HepG2 (cell line): Measurements from ENCODE around the gene NEK6. TPM values are rescaled to one million over a fixed set of nuclear protein-coding genes. Genes with fewer than 3 reads are reported as not detected.

ENCODE experiments used
- ATAC-seq: fragments of 200-7000 bp; cut with Tn5 transposase; 3 replicates; pipeline ENCODE4 v1.9.1; 2020; ENCODE audit warnings: mild to moderate bottlenecking, moderate library complexity
- BruUV-seq: library from RNA; stranded (reverse); fragments of 400-500 nt; replicated peaks from 2 replicates; lab custom pipeline; 2021; lab: Mats Ljungman, UMichigan
- CTCF ChIA-PET: fragments of 300-600 bp; formaldehyde crosslinking; extraction: SDS; loops from one replicate; lab custom pipeline; 2021; ENCODE audit warnings: low total read pairs, inconsistent platforms, low intra/inter-chr PET ratio; lab: Yijun Ruan, JAX
- POLR2A ChIA-PET: fragments of 350-600 bp; sonication (Branson Sonifier 250); formaldehyde crosslinking; loops from one replicate; lab custom pipeline; 2020; ENCODE audit warnings: antibody characterized with exemption, inconsistent platforms; lab: Yijun Ruan, JAX
- DNase-seq: peaks from one replicate; pipeline ENCODE4 v3.0.0-alpha.2; 2015; ENCODE audit warnings: low spot score
- FAIRE-seq: peaks from 3 replicates; lab custom pipeline; 2011; peaks lifted over from hg19 to GRCh38; lab: Jason Lieb, UNC
- H2AFZ ChIP-seq: one replicate; pipeline ENCODE4 v1.6.1; 2011; ENCODE audit warnings: low read length, inconsistent platforms
- H3K27ac ChIP-seq: fragments of 300-600 bp; 3 replicates; pipeline ENCODE4 v1.8.0; 2011; ENCODE audit warnings: mixed run types, mild to moderate bottlenecking, mixed read lengths, low read length, inconsistent platforms; ENCODE audit not compliant: insufficient read depth; ENCODE audit errors: extremely low read length
- H3K27me3 ChIP-seq, 2 experiments: fragments of 200-600 bp in 1 of 2; 2 replicates in 1 of 2; 3 replicates in 1 of 2; pipeline versions ENCODE4 v1.6.0 to v1.8.0; 2011; ENCODE audit warnings: low read length in 2 of 2, mild to moderate bottlenecking in 2 of 2, moderate library complexity in 2 of 2, inconsistent platforms in 1 of 2; ENCODE audit not compliant: insufficient read depth in 2 of 2, control insufficient read depth in 1 of 2
- H3K36me3 ChIP-seq, 2 experiments: fragments of 200-600 bp in 1 of 2; replicated peaks in 1 of 2; 2 replicates in 1 of 2; 3 replicates in 1 of 2; pipeline versions ENCODE4 v1.5.1 to v1.8.0; 2011; ENCODE audit warnings: low read length in 2 of 2, inconsistent platforms in 1 of 2; ENCODE audit not compliant: insufficient read depth in 2 of 2, control insufficient read depth in 1 of 2
- H3K4me1 ChIP-seq: 2 replicates; pipeline ENCODE4 v1.5.1; 2012; ENCODE audit warnings: low read length, inconsistent platforms; ENCODE audit not compliant: insufficient read depth
- H3K4me2 ChIP-seq: 2 replicates; pipeline ENCODE4 v1.6.0; 2011; ENCODE audit warnings: low read depth, low read length, inconsistent platforms
- H3K4me3 ChIP-seq, 3 experiments: fragments of 200-600 bp in 1 of 3; sonication (generic), shearing (Covaris generic) in 1 of 3; replicated peaks in 1 of 3; 2 replicates each; pipeline ENCODE4 v1.5.1; 2011 to 2016; ENCODE audit warnings: low read length in 3 of 3, inconsistent platforms in 2 of 3, low read depth in 2 of 3, mild to moderate bottlenecking in 2 of 3, control low read depth in 1 of 3, mixed read lengths in 1 of 3; ENCODE audit not compliant: insufficient read depth in 1 of 3
- H3K79me2 ChIP-seq: one replicate; pipeline ENCODE4 v1.6.1; 2011; ENCODE audit warnings: low read length, inconsistent platforms; ENCODE audit not compliant: insufficient read depth
- H3K9ac ChIP-seq: 2 replicates; pipeline ENCODE4 v1.6.0; 2011; ENCODE audit warnings: mild to moderate bottlenecking, low read depth, low read length, inconsistent platforms; ENCODE audit not compliant: insufficient read depth
- H3K9me3 ChIP-seq: 2 replicates; pipeline ENCODE4 v1.5.1; 2012; ENCODE audit warnings: mild to moderate bottlenecking, low read length
- H4K20me1 ChIP-seq: 2 replicates; pipeline ENCODE4 v1.6.0; 2011; ENCODE audit warnings: inconsistent platforms, mild to moderate bottlenecking, low read length, moderate library complexity; ENCODE audit not compliant: insufficient read depth
- KDM5A ChIP-seq: fragments of 200-600 bp; sonication (generic); IDR thresholded peaks from 2 replicates; pipeline ENCODE4 v1.7.0; 2018; ENCODE audit warnings: antibody characterized with exemption, mild to moderate bottlenecking, low read length, borderline replicate concordance
- MEIS1 ChIP-seq: sonication (generic); formaldehyde crosslinking; IDR thresholded peaks from 2 replicates; pipeline ENCODE4 v1.9.0; 2021; ENCODE audit warnings: mild to moderate bottlenecking, missing genetic modification reagents, moderate library complexity, borderline replicate concordance
- RBAK ChIP-seq: sonication (generic); formaldehyde crosslinking; IDR thresholded peaks from 2 replicates; pipeline ENCODE4 v1.5.1; 2020; ENCODE audit warnings: mild to moderate bottlenecking, missing genetic modification reagents
- RBM22 ChIP-seq: fragments of 200-400 bp; formaldehyde crosslinking; optimal IDR thresholded peaks from 2 replicates; pipeline ENCODE3; 2017; ENCODE audit warnings: mild to moderate bottlenecking, low read length, moderate library complexity
- SNAI1 ChIP-seq: sonication (generic); formaldehyde crosslinking; IDR thresholded peaks from 2 replicates; pipeline ENCODE4 v1.5.0; 2020; ENCODE audit warnings: mild to moderate bottlenecking, missing genetic modification reagents, borderline replicate concordance
- XRCC5 ChIP-seq: fragments of 200-400 bp; formaldehyde crosslinking; optimal IDR thresholded peaks from 2 replicates; pipeline ENCODE3; 2017; ENCODE audit warnings: mild to moderate bottlenecking, low read length
- ZMAT3 ChIP-seq: sonication (generic); formaldehyde crosslinking; conservative IDR thresholded peaks from 2 replicates; pipeline ENCODE4 v1.7.0; 2021; ENCODE audit warnings: missing genetic modification reagents
- ZNF207 ChIP-seq: fragments of 450-650 bp; IDR thresholded peaks from 2 replicates; pipeline ENCODE4 v1.6.1; 2016; ENCODE audit warnings: antibody characterized with exemption, borderline replicate concordance
- ZNF768 ChIP-seq: sonication (generic); formaldehyde crosslinking; IDR thresholded peaks from 2 replicates; pipeline ENCODE4 v1.4.0; 2020; ENCODE audit warnings: missing genetic modification reagents
- ZNF773 ChIP-seq: sonication (generic); formaldehyde crosslinking; IDR thresholded peaks from 2 replicates; pipeline ENCODE4 v1.4.0; 2020; ENCODE audit warnings: missing genetic modification reagents, borderline replicate concordance
- ZSCAN12 ChIP-seq: sonication (generic); formaldehyde crosslinking; IDR thresholded peaks from 2 replicates; pipeline ENCODE4 v1.9.0; 2021; ENCODE audit warnings: mild to moderate bottlenecking, missing genetic modification reagents
- ZSCAN29 ChIP-seq: sonication (generic); formaldehyde crosslinking; conservative IDR thresholded peaks from 2 replicates; pipeline ENCODE4 v1.4.0; 2020; ENCODE audit warnings: mild to moderate bottlenecking, missing genetic modification reagents
- WGBS: methylation state at CpG from one replicate; pipeline ENCODE4 v1.1.6; 2017; ENCODE audit warnings: low lambda C conversion rate; 5-methylcytosine and 5-hydroxymethylcytosine counted together
- in situ Hi-C: cut with HindIII; loops from 2 replicates; pipeline ENCODE4 v1.10.0; 2017; ENCODE audit warnings: low pct_unique_long_range_greater_than_20kb; ENCODE audit not compliant: extremely low pct_ligation_motif_present
- intact Hi-C: fragments of 100-400 bp; cut with micrococcal nuclease; formaldehyde crosslinking; loops from one replicate; pipeline ENCODE4 v1.10.0; 2022; ENCODE audit not compliant: unreplicated experiment
- polyA plus RNA-seq, 8 experiments: library from polyadenylated mRNA; depleted of rRNA in 3 of 8; stranded (reverse) in 7 of 8; unstranded in 1 of 8; fragments of >200 nt; fragmentation: Illumina TruSeq in 4 of 8; extraction: Trizol in 4 of 8; gene quantifications; 2 replicates each; pipeline versions ENCODE4 v1.2.1 to v1.2.3, GENCODE V29; 2011 to 2016; ENCODE audit warnings: low read depth in 4 of 8, missing spikeins in 1 of 8, mixed read lengths in 1 of 8; ENCODE audit not compliant: insufficient read depth in 1 of 8
- total RNA-seq, 5 experiments: library from RNA; depleted of rRNA; stranded (reverse); fragments of >200 nt; fragmentation: Illumina TruSeq; extraction: Trizol; gene quantifications; 2 replicates each; pipeline ENCODE4 v1.2.3, GENCODE V29; 2016; ENCODE audit warnings: low read depth in 1 of 5
- TF ChIP-seq, protein P1 (sequence below): sonication (generic); IDR thresholded peaks from 2 replicates; pipeline ENCODE4 v1.6.1; 2016; ENCODE audit warnings: low read depth, borderline replicate concordance
- TF ChIP-seq, protein P2 (sequence below): sonication (generic); formaldehyde crosslinking; IDR thresholded peaks from 2 replicates; pipeline ENCODE4 v1.4.0; 2020; ENCODE audit warnings: missing genetic modification reagents
- TF ChIP-seq, protein P3 (sequence below): sonication (generic); formaldehyde crosslinking; IDR thresholded peaks from 2 replicates; pipeline ENCODE4 v1.4.0; 2020; ENCODE audit warnings: missing genetic modification reagents

NEK6 gene
- total and polyA plus RNA-seq, 2 of the 13 experiments (the other 11 are each of a cell fraction or from before 2014, with no cell fraction given) = 30.4 to 119 TPM

DNA sequence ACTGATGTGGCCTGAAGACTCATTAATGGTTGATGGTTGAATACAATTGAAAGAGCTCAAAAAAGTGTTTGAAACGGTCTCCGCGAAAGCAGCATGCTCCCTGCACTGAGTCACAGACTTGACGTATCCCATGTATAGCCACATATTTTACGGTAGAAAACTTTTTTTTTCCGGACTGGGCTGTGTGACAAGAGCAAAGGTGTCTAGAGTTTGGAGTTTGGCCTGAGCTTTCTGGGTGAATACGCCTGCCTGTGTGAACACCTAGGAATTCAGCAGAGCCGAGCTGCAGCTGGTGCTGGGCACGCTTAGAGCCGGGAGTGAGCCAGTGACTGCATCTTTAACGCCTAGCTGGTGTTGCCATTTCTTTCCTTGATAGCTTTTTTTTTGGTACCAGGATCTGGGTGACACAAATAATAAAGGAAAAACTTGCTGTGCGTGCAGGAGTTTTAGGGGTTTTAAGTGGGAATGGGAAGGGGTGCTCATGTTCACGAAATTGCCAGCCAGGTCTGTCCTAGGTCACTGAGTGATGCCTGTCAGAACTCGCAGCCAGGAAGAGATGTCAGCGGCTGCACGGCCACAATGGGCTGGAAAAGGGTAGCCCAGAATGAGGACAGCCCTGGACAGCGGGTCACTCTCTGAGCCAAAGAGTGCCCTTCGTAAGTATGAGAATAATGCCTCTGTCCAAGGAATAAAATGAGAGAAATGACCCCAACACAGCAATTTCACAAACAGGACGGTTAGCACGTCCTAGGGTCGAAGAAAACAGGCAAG lies 105.8 kb downstream of the NEK6 start:
- TF ChIP-seq, protein P1, sequence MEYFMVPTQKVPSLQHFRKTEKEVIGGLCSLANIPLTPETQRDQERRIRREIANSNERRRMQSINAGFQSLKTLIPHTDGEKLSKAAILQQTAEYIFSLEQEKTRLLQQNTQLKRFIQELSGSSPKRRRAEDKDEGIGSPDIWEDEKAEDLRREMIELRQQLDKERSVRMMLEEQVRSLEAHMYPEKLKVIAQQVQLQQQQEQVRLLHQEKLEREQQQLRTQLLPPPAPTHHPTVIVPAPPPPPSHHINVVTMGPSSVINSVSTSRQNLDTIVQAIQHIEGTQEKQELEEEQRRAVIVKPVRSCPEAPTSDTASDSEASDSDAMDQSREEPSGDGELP = no peak
- TF ChIP-seq RBM22 = peak; percentile 17
- no peak for TF ChIP-seq ZSCAN12 (CRISPR knock-in tag)
- no peak for TF ChIP-seq ZNF207
- H3K4me2 ChIP-seq = no peak overlapping the region
- DNase-seq = no peak

DNA sequence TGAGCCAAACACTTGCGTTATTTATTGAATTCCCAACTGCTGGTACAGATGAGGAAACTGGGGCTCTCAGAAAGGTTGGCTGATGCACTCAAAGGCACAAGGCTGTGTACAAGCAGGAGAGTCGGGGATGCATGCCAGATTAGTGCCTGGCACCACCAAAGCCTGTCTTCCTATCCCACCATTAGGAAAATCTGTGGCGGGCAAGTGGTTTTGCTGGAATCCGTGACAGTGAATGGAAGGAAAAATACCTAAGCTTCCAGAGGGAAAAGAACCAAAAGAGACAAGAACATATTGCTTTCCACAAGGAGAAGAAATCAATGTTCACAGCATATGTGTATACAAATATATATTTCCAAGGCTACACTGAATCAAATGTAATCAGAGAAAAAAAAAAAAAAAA lies 106.4 kb downstream of the NEK6 start:
- ChIA-PET CTCF (no interaction called here), POLR2A (no interaction called here)
- intact Hi-C loops = no loop called here
- Histone ChIP-seq H3K4me2 (no peak overlapping the region), H3K9ac (no peak overlapping the region), H3K27ac (no peak overlapping the region), H3K27me3 (no peaks in the 10 kb centered on the region), H3K79me2 (peaks cover 74% of the 10 kb centered on the region), H2AFZ (no peak overlapping the region), H3K9me3 (no peaks in the 10 kb centered on the region), H3K36me3 (peaks cover 5 to 7% of the 10 kb centered on the region in 2 experiments; a peak in 2 of 5 replicates), H4K20me1 (peaks cover 10% of the 10 kb centered on the region; the same call in 1 of the 2 replicates), H3K4me1 (peaks cover 32% of the 10 kb centered on the region), H3K4me3 (no peak overlapping the region)
- no TSS peak for BruUV-seq
- in situ Hi-C loops = no loop called here
- FAIRE-seq (no peak), DNase-seq (no peak), ATAC-seq (no peak)
- 92% methylated on average over 4 of the region's 4 CpGs for WGBS
- TF ChIP-seq XRCC5 (no peak), ZSCAN29 (CRISPR knock-in tag) (no peak), ZNF773 (no peak), MEIS1 (CRISPR knock-in tag) (no peak), ZNF768 (CRISPR knock-in tag) (no peak), ZMAT3 (CRISPR knock-in tag) (no peak), KDM5A (no peak), RBAK (CRISPR knock-in tag) (no peak), SNAI1 (CRISPR knock-in tag) (no peak)
- TF ChIP-seq, protein P2, sequence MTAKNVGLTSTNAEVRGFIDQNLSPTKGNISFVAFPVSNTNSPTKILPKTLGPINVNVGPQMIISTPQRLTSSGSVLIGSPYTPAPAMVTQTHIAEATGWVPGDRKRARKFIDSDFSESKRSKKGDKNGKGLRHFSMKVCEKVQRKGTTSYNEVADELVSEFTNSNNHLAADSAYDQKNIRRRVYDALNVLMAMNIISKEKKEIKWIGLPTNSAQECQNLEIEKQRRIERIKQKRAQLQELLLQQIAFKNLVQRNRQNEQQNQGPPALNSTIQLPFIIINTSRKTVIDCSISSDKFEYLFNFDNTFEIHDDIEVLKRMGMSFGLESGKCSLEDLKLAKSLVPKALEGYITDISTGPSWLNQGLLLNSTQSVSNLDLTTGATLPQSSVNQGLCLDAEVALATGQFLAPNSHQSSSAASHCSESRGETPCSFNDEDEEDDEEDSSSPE (CRISPR knock-in tag) = no peak
- TF ChIP-seq, protein P3, sequence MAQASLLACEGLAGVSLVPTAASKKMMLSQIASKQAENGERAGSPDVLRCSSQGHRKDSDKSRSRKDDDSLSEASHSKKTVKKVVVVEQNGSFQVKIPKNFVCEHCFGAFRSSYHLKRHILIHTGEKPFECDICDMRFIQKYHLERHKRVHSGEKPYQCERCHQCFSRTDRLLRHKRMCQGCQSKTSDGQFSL (CRISPR knock-in tag) = no peak

More for the DNA sequence above, 105.8 kb downstream of the NEK6 start:
- H3K79me2 ChIP-seq = peaks cover 74% of the 10 kb centered on the region
- no peak overlapping the region for H3K4me3 ChIP-seq
- peaks cover 33% of the 10 kb centered on the region for H3K4me1 ChIP-seq
- POLR2A ChIA-PET = interaction anchor here (0.7 kb wide), 1 partner anchor 23 kb away, joined by 3 read pairs; no protein-coding TSS in a partner anchor
- ATAC-seq (no peak), FAIRE-seq (no peak)
- no peak overlapping the region for H3K9ac ChIP-seq
- peaks cover 10% of the 10 kb centered on the region; the same call in 1 of the 2 replicates for H4K20me1 ChIP-seq
- in situ Hi-C loops (no loop called here), intact Hi-C loops (no loop called here)
- peaks cover 5 to 7% of the 10 kb centered on the region in 2 experiments; a peak in 2 of 5 replicates for H3K36me3 ChIP-seq
- no peak overlapping the region for H3K27ac ChIP-seq
- H3K9me3 ChIP-seq = no peaks in the 10 kb centered on the region
- CTCF ChIA-PET = no interaction called here
- BruUV-seq = no TSS peak
- H3K27me3 ChIP-seq = no peaks in the 10 kb centered on the region
- WGBS = 98% methylated on average over 21 of the region's 21 CpGs
- no peak overlapping the region for H2AFZ ChIP-seq
